Effector memory CD4-positive, alpha-beta T cell (primary cell): Measurements from ENCODE around the gene IL3RA.
"Not testable (repeated sequence)": the region's sequence is repeated elsewhere in the genome, so short reads cannot be mapped to it uniquely, and the experiment has no call there.

Source experiments
- DNase-seq, 3 donors: peaks; one replicate each; pipeline ENCODE4 v3.0.0-alpha.2; 2020
- H3K27ac ChIP-seq: 2 replicates; pipeline ENCODE4 v1.7.0; 2013; ENCODE audit warnings: mild to moderate bottlenecking, low read length, moderate library complexity; ENCODE audit not compliant: insufficient read depth, poor library complexity, severe bottlenecking
- H3K27me3 ChIP-seq: replicated peaks from 2 replicates; pipeline ENCODE4 v1.7.0; 2013; ENCODE audit warnings: mild to moderate bottlenecking, low read length; ENCODE audit not compliant: insufficient read depth, control insufficient read depth, poor library complexity, severe bottlenecking
- H3K36me3 ChIP-seq: 2 replicates; pipeline ENCODE4 v1.7.0; 2013; ENCODE audit warnings: mild to moderate bottlenecking, low read length, moderate library complexity; ENCODE audit not compliant: control insufficient read depth, insufficient read depth
- H3K4me1 ChIP-seq: 2 replicates; pipeline ENCODE4 v1.7.0; 2013; ENCODE audit warnings: low read length, mild to moderate bottlenecking; ENCODE audit not compliant: control insufficient read depth, insufficient read depth, poor library complexity, severe bottlenecking
- H3K4me3 ChIP-seq: 2 replicates; pipeline ENCODE4 v1.7.0; 2013; ENCODE audit warnings: low read length, low read depth, mild to moderate bottlenecking; ENCODE audit not compliant: insufficient read depth, poor library complexity, severe bottlenecking
- H3K9me3 ChIP-seq: 2 replicates; pipeline ENCODE4 v1.7.0; 2013; ENCODE audit warnings: mild to moderate bottlenecking, low read length, moderate library complexity; ENCODE audit not compliant: control insufficient read depth

IL3RA gene

GRCh38 chrX:1422135-1422465, 85.5 kb downstream of the IL3RA start:
- no peaks in the 10 kb centered on the region for H3K27me3 ChIP-seq
- no peaks in the 10 kb centered on the region for H3K4me1 ChIP-seq
- DNase-seq = no peak
- no peak overlapping the region for H3K4me3 ChIP-seq
- peaks cover 8% of the 10 kb centered on the region for H3K9me3 ChIP-seq
- H3K36me3 ChIP-seq = peaks cover 47% of the 10 kb centered on the region
- no peak overlapping the region for H3K27ac ChIP-seq

GRCh38 chrX:1423215-1423614, 86.6 kb downstream of the IL3RA start:
- Histone ChIP-seq H3K9me3 (peaks cover 8% of the 10 kb centered on the region), H3K27ac (no peak overlapping the region), H3K36me3 (peaks cover 53% of the 10 kb centered on the region), H3K4me3 (no peak overlapping the region), H3K27me3 (no peaks in the 10 kb centered on the region), H3K4me1 (no peaks in the 10 kb centered on the region)
- no peak for DNase-seq

GRCh38 chrX:1424147-1424851, 87.7 kb downstream of the IL3RA start:
- Histone ChIP-seq H3K4me3 (no peak overlapping the region), H3K27ac (no peak overlapping the region), H3K27me3 (no peaks in the 10 kb centered on the region), H3K4me1 (no peaks in the 10 kb centered on the region), H3K9me3 (peaks cover 8% of the 10 kb centered on the region), H3K36me3 (peaks cover 42% of the 10 kb centered on the region)
- DNase-seq = no peak

- H3K36me3 ChIP-seq = peaks cover 38% of the 10 kb centered on the region
- H3K27ac ChIP-seq = no peak overlapping the region
- H3K4me3 ChIP-seq = no peak overlapping the region
- H3K4me1 ChIP-seq = no peaks in the 10 kb centered on the region
- peaks cover 8% of the 10 kb centered on the region for H3K9me3 ChIP-seq
- H3K27me3 ChIP-seq = no peaks in the 10 kb centered on the region
- no peak for DNase-seq
Measured at GRCh38 chrX:1425381-1425780, 88.8 kb downstream of the IL3RA start.

- H3K27me3 ChIP-seq, H3K4me1 ChIP-seq, H3K4me3 ChIP-seq, H3K9me3 ChIP-seq, DNase-seq, H3K27ac ChIP-seq: not testable (repeated sequence)
- peaks cover 38% of the 10 kb centered on the region for H3K36me3 ChIP-seq
Measured at GRCh38 chrX:1426321-1426720, 89.7 kb downstream of the IL3RA start.

- H3K27me3 ChIP-seq = no peaks in the 10 kb centered on the region
- H3K4me1 ChIP-seq = no peaks in the 10 kb centered on the region
- no peak for DNase-seq
- no peak overlapping the region for H3K27ac ChIP-seq
- peaks cover 37% of the 10 kb centered on the region for H3K36me3 ChIP-seq
- peaks cover under 1% of the 10 kb centered on the region for H3K9me3 ChIP-seq
- no peak overlapping the region for H3K4me3 ChIP-seq
Measured at GRCh38 chrX:1427756-1428155, 91.2 kb downstream of the IL3RA start.

- H3K4me3 ChIP-seq = no peak overlapping the region
- peaks cover 29% of the 10 kb centered on the region for H3K36me3 ChIP-seq
Measured at GRCh38 chrX:1430451-1430850, 93.9 kb downstream of the IL3RA start.

More at GRCh38 chrX:1430451-1430850, 93.9 kb downstream of the IL3RA start:
- Histone ChIP-seq H3K9me3 (no peaks in the 10 kb centered on the region), H3K4me1 (no peaks in the 10 kb centered on the region), H3K27ac (no peak overlapping the region), H3K27me3 (no peaks in the 10 kb centered on the region)
- no peak for DNase-seq
